HG03103 (cell line): ENCODE results near the gene TNFAIP8L2.
A peak's percentile ranks its signal among the peaks of the same experiment; 100 is the strongest.

Experiments used
- ATAC-seq: cut with Tn5 transposase; IDR thresholded peaks from one replicate; pipeline ENCODE4 v1.9.1; 2021; ENCODE audit warnings: low read depth; ENCODE audit not compliant: unreplicated experiment

TNFAIP8L2 gene

GRCh38 chr1:151145304-151146071, 11.0 kb upstream of the TNFAIP8L2 start:
- ATAC-seq = no peak

DNA sequence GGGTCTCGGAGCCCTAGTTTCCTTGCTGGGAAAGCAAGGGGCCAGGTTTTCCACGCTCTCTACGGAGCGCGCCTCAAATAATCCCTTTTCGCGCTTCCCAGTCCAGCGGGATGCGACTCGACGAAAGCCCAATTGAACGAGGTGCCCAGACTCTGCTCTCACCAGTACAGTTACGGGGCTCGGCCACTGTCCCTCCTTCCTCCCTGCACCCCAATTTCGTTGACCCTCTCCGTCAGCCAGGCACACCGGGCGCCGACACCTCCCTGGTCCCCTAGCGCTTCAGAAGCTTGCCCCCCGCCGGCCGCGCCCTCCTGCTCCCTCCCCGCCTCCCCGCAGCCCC, 10.4 kb upstream of the TNFAIP8L2 start:
- ATAC-seq = no peak

- ATAC-seq = peak; percentile 91
Observed at GRCh38 chr1:151146412-151147131, 9.9 kb upstream of the TNFAIP8L2 start, which contains the start of gene SEMA6C. Gene SEMA6C, minus strand, starts transcription at chr1:151146631. Its CDS starts 4,010 bp downstream, at chr1:151142621.

DNA sequence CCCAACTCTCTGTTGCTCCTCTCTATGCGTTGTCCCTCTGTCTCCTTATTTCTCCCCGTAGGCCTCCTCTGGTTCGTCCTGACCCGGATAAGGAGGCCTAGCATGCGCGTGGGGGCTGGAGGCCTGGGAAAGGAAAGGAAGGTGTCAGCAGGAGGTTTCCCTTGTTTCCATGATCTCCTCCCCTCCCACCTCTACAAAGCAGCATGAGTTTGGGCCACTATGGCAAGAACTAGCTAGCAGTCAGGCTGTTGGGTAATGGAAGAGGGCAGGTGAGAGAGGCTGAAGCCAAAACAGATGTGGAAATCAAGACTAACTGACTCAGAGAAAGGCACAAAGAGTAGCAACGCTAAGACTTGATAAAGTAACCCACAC, 9.3 kb upstream of the TNFAIP8L2 start:
- no peak for ATAC-seq

DNA sequence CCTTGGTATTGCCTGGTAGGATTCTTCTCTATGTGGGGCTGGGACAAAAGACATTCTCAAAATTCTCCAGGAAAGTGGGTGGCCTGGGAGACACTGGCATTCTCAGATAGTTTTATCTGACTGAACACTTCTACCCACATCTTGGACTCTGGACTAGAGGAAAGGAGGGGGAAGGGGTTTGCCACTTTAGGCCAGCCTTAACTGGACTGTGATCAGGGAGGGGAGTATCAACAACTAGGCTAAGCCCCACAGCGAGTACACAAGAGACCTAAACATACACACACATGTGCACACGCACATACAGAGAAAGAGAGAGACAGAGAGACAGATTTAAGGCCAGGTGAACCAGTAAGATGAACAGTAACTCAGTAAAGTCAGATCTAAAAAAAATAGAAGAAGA, 8.8 kb upstream of the TNFAIP8L2 start:
- no peak for ATAC-seq

GRCh38 chr1:151157067-151157531, 650 bp downstream of the TNFAIP8L2 start:
- no peak for ATAC-seq

GRCh38 chr1:151158326-151158725, 1.9 kb downstream of the TNFAIP8L2 start:
- ATAC-seq = no peak

DNA sequence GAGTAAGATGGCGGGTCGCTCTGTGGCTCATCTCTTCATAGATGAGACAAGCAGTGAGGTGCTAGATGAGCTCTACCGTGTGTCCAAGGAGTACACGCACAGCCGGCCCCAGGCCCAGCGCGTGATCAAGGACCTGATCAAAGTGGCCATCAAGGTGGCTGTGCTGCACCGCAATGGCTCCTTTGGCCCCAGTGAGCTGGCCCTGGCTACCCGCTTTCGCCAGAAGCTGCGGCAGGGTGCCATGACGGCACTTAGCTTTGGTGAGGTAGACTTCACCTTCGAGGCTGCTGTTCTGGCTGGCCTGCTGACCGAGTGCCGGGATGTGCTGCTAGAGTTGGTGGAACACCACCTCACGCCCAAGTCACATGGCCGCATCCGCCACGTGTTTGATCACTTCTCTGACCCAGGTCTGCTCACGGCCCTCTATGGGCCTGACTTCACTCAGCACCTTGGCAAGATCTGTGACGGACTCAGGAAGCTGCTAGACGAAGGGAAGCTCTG, 2.4 kb downstream of the TNFAIP8L2 start:
- no peak for ATAC-seq

- ATAC-seq = no peak
Observed at GRCh38 chr1:151159373-151159772, 2.9 kb downstream of the TNFAIP8L2 start.

GRCh38 chr1:151164732-151165280, 8.4 kb downstream of the TNFAIP8L2 start:
- ATAC-seq = no peak

DNA sequence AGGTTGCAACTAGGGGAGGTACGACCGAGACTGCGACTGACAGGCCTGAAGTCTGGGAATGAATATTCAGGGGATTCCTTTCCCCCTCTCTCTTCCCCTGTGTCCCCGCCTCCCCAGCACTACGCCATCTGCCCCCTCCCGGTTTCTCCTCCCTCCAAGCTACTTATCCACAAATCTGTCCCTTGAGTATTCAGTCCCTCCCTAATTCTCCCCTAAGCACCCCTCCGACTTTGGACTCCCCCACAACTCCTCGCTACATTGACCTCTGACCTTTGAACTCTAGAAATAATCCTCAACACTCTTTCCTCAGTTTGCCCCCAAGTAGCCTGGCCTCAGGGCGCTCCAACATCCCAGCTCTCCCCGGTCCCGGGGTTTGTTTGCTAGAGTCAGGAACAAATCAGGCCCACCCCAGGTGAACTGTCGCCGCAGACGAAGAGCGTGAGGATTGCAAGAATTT, 8.9 kb downstream of the TNFAIP8L2 start:
- ATAC-seq = no peak

- peak; percentile 82 for ATAC-seq
Observed at GRCh38 chr1:151165738-151166504, 9.5 kb downstream of the TNFAIP8L2 start, which contains the start of the genes LYSMD1 and SCNM1. Gene LYSMD1, minus strand, starts transcription at chr1:151165902. Its CDS starts 644 bp downstream, at chr1:151165258. Gene SCNM1, plus strand, starts transcription at chr1:151166144. Its CDS starts 9 bp downstream, at chr1:151166153.

- ATAC-seq = no peak
Observed at GRCh38 chr1:151166505-151166956, 10.1 kb downstream of the TNFAIP8L2 start.

GRCh38 chr1:151167116-151167515, 10.7 kb downstream of the TNFAIP8L2 start:
- no peak for ATAC-seq

GRCh38 chr1:151171190-151171589, 14.7 kb downstream of the TNFAIP8L2 start:
- no peak for ATAC-seq

- no peak for ATAC-seq
Observed at GRCh38 chr1:151175041-151175741, 18.7 kb downstream of the TNFAIP8L2 start.

GRCh38 chr1:151175863-151176262, 19.4 kb downstream of the TNFAIP8L2 start, which contains the start of gene TMOD4:
Gene TMOD4, minus strand, starts transcription at chr1:151175981. Its CDS starts 1,106 bp downstream, at chr1:151174875.
- no peak for ATAC-seq

DNA sequence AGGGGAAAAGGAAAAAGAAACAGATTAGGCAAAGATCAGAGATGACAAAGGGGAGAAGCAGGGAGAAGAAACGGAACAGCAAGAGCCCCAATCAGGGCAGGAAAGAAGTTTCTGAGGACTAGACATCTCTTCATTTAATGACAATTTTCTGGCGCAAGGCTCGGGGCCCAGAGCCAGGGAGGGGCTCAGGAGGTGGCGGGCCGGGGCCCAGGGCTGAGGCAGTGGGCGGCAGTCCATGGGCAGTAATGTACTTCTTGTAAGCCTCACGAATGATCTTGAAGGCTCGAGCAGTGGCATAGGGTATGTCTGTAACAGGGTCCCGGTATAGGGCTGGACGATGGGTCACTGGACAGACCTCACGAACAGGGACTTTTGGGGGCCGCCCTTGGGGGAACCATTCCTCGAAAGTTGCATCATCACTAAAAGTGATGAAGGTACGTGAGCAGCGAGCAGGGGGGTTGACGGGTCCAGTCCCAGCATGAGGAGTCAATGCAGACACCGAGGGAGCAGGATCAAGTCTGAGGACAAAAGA, 20.1 kb downstream of the TNFAIP8L2 start:
- no peak for ATAC-seq

GRCh38 chr1:151184211-151184610, 27.8 kb downstream of the TNFAIP8L2 start:
- no peak for ATAC-seq
